Esophagus squamous epithelium (tissue), 5 donors: Measurements from ENCODE around the gene ZNF70. TPM values are rescaled to one million over a fixed set of nuclear protein-coding genes. Genes with fewer than 3 reads are reported as not detected.

Experiments
- DNase-seq: peaks from one replicate; lab custom pipeline; 2025; lab: John Stamatoyannopoulos, UW
- H3K27ac ChIP-seq, 4 donors: fragments of 200-600 bp; sonication (generic); one replicate each; pipeline ENCODE4 v1.5.1; 2016 to 2019; ENCODE audit warnings: mild to moderate bottlenecking in 1 of 4
- H3K27me3 ChIP-seq, 4 donors: fragments of 200-600 bp; sonication (generic); 1 replicate in 3 of 4; 2 replicates in 1 of 4; pipeline versions ENCODE4 v1.5.1 to v1.6.0; 2017 to 2021; ENCODE audit warnings: antibody characterized with exemption in 1 of 4
- H3K36me3 ChIP-seq, 3 donors: fragments of 200-600 bp; sonication (generic); one replicate each; pipeline ENCODE4 v1.5.1; 2016 to 2019
- H3K4me1 ChIP-seq, 3 donors: fragments of 200-600 bp; sonication (generic); one replicate each; pipeline ENCODE4 v1.5.1; 2017 to 2019
- H3K4me3 ChIP-seq, 4 donors: fragments of 200-600 bp; sonication (generic); 1 replicate in 3 of 4; 2 replicates in 1 of 4; pipeline ENCODE4 v1.5.1; 2016 to 2019; ENCODE audit warnings: mild to moderate bottlenecking in 2 of 4, moderate library complexity in 1 of 4
- H3K9me3 ChIP-seq, 3 donors: fragments of 200-600 bp; sonication (generic); one replicate each; pipeline ENCODE4 v1.5.1; 2016 to 2019
- CTCF ChIP-seq, 6 experiments: fragments of 450-650 bp in 4 of 6; fragments of 200-600 bp in 2 of 6; sonication (generic) in 2 of 6; IDR thresholded peaks; one replicate each; pipeline ENCODE4 v1.5.1; 2016 to 2019; ENCODE audit warnings: antibody characterized with exemption in 6 of 6, mild to moderate bottlenecking in 4 of 6, moderate library complexity in 4 of 6
- POLR2A ChIP-seq, 4 donors: fragments of 450-650 bp; IDR thresholded peaks; one replicate each; pipeline ENCODE4 v1.6.1; 2017; ENCODE audit warnings: antibody characterized with exemption in 4 of 4, mild to moderate bottlenecking in 4 of 4, moderate library complexity in 3 of 4
- WGBS, 2 donors: methylation state at CpG; one replicate each; pipeline ENCODE4 v1.1.5; 2018; 5-methylcytosine and 5-hydroxymethylcytosine counted together
- intact Hi-C: fragments of 100-400 bp; cut with DNase I; formaldehyde crosslinking; loops from one replicate; pipeline ENCODE4 v1.15.0; 2022
- total RNA-seq, 4 donors: library from RNA; depleted of rRNA; stranded (reverse); fragments of >200 nt; gene quantifications; one replicate each; pipeline ENCODE4 v1.1.0, GENCODE V29; 2016
- donor health status: DM: yes; HTN: yes; CAD: no.

ZNF70 gene
- total RNA-seq, 4 donors from 2014 or later: 0.91 to 2.7 (median 1.1) TPM

GRCh38 chr22:23750367-23750713, 572 bp downstream of the ZNF70 start:
- 36% methylated on average over 5 of the region's 5 CpGs for WGBS, 2 donors
- Histone ChIP-seq H3K4me1 (peaks cover 0 to 30% (median 7%) of the 10 kb centered on the region in 3 donors), H3K36me3 (peaks cover 0 to 5% (median 0%) of the 10 kb centered on the region in 3 donors), H3K9me3 (no peaks in the 10 kb centered on the region), H3K27ac (peak overlapping the region; percentile 93 to 96 (median 94)), H3K27me3 (no peaks in the 10 kb centered on the region), H3K4me3 (peak overlapping the region; percentile 62 to 92 (median 76))
- intact Hi-C loops: no loop called here
- DNase-seq: no peak
- TF ChIP-seq CTCF (IDR thresholded peaks at IDR 0.05) (no peak), POLR2A (IDR thresholded peaks at IDR 0.05) (no peak)

GRCh38 chr22:23749841-23750301, 1.0 kb downstream of the ZNF70 start:
- no peaks in the 10 kb centered on the region for H3K9me3 ChIP-seq
- DNase-seq: no peak
- H3K4me3 ChIP-seq: peak overlapping the region in 3 of 4 donors; percentile 71 to 92 (median 80)
- TF ChIP-seq CTCF (IDR thresholded peaks at IDR 0.05) (no peak), POLR2A (IDR thresholded peaks at IDR 0.05) (no peak)
- intact Hi-C loops: no loop called here
- peaks cover 0 to 26% (median 7%) of the 10 kb centered on the region in 3 donors for H3K4me1 ChIP-seq
- peak overlapping the region in 2 of 4 donors; percentile 94 to 96 for H3K27ac ChIP-seq
- peaks cover 0 to 9% (median 0%) of the 10 kb centered on the region in 3 donors for H3K36me3 ChIP-seq
- WGBS, 2 donors: 51 to 53% methylated on average over 12 of the region's 12 CpGs
- H3K27me3 ChIP-seq: no peaks in the 10 kb centered on the region

- no peaks in the 10 kb centered on the region for H3K9me3 ChIP-seq
- H3K4me3 ChIP-seq: no peak overlapping the region
- no peak for TF ChIP-seq POLR2A (IDR thresholded peaks at IDR 0.05)
- no peak for TF ChIP-seq CTCF (IDR thresholded peaks at IDR 0.05)
- H3K27me3 ChIP-seq: no peaks in the 10 kb centered on the region
- DNase-seq: no peak
- peaks cover 0 to 19% (median 7%) of the 10 kb centered on the region in 3 donors for H3K4me1 ChIP-seq
- no peak overlapping the region for H3K27ac ChIP-seq
- intact Hi-C loops: no loop called here
- WGBS, 2 donors: 78 to 90% methylated on average over 6 of the region's 6 CpGs
- H3K36me3 ChIP-seq: peaks cover 9 to 50% (median 11%) of the 10 kb centered on the region in 3 donors
These were observed 5.1 kb downstream of the ZNF70 start for GRCh38 chr22:23745791-23746190.

GRCh38 chr22:23744485-23744884, 6.4 kb downstream of the ZNF70 start:
- Histone ChIP-seq H3K27ac (no peak overlapping the region), H3K4me1 (peaks cover 0 to 8% (median 0%) of the 10 kb centered on the region in 3 donors), H3K4me3 (no peak overlapping the region), H3K36me3 (peaks cover 9 to 50% (median 11%) of the 10 kb centered on the region in 3 donors), H3K27me3 (no peaks in the 10 kb centered on the region), H3K9me3 (no peaks in the 10 kb centered on the region)
- no peak for DNase-seq
- 98 to 100% methylated on average over 2 to 6 of the region's 14 CpGs for WGBS, 2 donors
- TF ChIP-seq POLR2A (IDR thresholded peaks at IDR 0.05): no peak
- no peak for TF ChIP-seq CTCF (IDR thresholded peaks at IDR 0.05)
- intact Hi-C loops: no loop called here

GRCh38 chr22:23744001-23744400, 6.9 kb downstream of the ZNF70 start:
- TF ChIP-seq POLR2A (IDR thresholded peaks at IDR 0.05): no peak
- no peak for TF ChIP-seq CTCF (IDR thresholded peaks at IDR 0.05)
- H3K27ac ChIP-seq: no peak overlapping the region
- H3K4me1 ChIP-seq: peaks cover 0 to 7% (median 0%) of the 10 kb centered on the region in 3 donors
- 95 to 97% methylated on average over 6 to 10 of the region's 13 CpGs for WGBS, 2 donors
- intact Hi-C loops: no loop called here
- H3K36me3 ChIP-seq: peaks cover 9 to 50% (median 11%) of the 10 kb centered on the region in 3 donors
- no peaks in the 10 kb centered on the region for H3K9me3 ChIP-seq
- DNase-seq: no peak
- no peak overlapping the region for H3K4me3 ChIP-seq
- no peaks in the 10 kb centered on the region for H3K27me3 ChIP-seq
